Germinal center (tissue), 1 donor: ENCODE results near the gene HPSE2.

Experiments
- DNase-seq: peaks from one replicate; pipeline ENCODE4 v3.0.0; 2012; ENCODE audit warnings: mixed read lengths, low spot score

HPSE2 gene

DNA sequence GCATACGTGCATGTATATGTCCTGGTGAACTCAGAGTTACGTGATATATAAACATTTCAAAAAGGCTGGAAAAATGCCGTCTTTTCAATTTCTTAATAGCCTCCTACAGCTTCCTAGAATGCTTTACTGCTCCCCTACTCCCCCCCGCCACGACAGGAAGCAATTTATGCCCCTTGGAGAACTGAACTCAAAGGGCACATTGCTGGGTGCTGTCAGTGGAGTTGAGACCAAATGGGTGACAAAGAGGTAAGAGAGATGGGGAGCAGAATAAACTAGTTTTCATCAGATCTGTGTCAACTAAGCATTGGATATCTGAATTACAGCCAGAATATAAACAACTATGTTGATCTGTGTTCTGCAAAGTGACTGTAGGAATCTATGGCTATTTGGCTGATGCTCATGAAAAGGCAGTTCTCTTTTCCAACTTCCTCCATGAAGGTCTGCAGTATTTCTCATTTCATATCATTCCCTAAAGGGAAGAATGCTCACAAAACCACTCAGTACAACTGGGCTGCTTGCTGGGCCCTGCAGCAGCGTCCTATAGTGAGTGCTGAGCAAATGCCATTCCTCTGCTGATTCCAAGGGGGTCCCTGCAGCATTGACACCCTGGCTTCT lies 617.6 kb downstream of the HPSE2 start:
- no peak for DNase-seq

DNA sequence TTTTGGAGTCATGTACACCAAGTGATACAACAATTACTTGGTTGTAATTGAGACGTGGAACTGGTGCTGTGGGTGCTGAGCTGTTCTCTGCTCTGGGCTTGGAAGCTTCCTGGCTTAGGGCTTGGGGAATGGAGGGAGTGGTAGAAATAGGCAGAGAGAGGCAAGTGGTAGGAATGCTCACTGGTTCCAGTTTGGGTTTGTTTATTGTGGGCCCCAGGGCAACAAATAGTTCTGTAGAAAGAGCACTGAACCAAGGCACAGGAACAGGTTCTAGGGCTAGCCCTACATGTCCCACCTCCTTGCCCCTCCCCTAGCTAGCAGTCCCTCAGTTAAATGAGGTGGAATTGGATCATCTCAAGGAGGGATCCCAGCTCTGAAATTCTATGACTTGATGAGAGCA lies 622.2 kb downstream of the HPSE2 start:
- DNase-seq, result no peak

DNA sequence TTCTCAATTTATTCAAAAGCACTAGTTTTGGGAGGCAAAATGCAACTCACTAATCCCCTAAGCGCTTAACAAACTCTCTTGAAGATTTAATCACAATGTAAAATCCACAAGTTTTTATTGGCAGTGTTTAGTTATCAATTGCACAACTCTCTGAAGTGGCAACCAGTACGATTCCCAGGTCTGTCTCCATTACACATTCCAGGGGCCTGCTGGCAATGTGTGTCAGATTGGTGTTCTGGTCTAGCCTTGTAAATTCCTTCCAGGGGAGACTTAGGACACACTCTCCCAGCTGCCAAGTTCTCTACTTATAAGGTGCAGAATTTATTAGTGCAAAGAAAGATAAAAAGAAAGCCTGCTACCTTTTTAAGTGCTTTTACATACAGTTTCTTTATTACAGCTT lies 624.2 kb downstream of the HPSE2 start:
- no peak for DNase-seq

DNA sequence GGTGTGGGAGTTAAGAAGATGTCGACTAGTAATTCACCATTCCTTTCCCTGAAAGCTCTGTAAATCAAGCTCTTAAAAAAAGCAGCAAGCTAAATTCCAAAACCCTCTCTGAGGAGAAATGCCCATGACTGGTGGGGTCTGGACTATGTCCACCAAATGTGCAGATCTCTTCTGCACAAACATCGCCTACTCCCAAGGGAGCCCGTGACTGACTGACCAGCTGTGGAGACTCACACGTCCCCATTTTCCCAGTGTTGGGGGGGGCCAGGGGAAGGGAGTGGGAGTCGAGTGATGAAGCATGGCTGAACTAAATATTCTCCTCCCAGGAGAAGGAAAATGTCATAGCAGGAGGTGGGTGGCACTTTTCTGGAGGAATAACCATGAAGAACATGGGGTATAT lies 624.8 kb downstream of the HPSE2 start:
- no peak for DNase-seq

DNA sequence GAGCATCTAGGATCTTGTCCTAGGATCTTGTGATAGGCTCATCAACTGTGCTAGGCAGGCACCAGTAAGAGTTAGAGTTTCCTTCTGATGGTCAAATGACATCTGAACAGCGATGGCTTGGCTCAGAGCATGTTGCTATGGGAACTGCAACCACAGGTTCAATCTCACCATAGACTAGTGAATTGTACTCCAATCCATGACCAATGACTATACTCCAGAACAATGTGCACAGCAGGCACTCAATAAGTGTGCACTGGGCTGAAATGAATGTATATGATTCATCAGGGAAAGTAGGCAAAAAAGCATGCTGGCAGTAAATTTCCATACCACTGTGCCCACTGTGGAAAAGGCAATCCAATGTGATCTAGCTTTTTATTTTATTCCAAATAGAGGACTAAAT lies 625.4 kb downstream of the HPSE2 start:
- DNase-seq, result no peak

DNA sequence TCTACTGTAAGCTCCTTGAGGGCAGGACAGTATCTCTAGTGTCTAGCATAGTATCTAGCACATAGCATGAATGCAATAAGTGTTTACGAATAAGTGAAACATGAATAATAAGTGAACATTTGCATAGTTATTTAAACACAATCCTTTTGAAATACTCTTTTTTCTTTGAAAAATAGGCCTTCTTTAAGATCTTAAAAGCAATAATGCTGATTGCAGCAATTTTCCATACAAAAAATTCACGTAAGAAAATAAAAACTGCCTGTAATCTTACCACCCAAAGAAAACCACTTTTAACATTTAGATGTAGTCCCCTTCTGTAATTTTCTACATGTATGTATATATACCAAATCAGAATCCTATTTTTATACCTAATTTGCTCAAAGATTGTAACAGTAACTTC lies 626.4 kb downstream of the HPSE2 start:
- DNase-seq, result no peak

DNA sequence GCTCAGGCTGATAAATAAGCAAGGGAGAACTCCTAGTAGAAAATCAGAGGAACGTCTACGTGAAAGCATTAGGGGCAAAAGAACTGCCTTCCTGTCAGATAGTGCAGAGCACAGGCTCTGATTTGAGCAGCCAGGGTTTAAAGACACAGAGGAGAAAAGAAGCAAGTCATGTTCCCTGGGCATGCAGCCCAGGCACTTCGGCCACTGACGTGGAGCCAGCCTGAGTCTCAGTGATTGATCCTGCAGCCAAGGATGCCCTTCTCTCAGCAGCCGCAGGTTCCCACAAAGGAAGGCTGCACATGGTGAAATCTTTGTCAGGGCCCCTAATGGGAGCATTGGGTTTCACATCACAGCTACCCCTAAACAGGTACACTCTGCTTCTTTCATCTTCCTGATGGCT lies 627.2 kb downstream of the HPSE2 start:
- no peak for DNase-seq

DNA sequence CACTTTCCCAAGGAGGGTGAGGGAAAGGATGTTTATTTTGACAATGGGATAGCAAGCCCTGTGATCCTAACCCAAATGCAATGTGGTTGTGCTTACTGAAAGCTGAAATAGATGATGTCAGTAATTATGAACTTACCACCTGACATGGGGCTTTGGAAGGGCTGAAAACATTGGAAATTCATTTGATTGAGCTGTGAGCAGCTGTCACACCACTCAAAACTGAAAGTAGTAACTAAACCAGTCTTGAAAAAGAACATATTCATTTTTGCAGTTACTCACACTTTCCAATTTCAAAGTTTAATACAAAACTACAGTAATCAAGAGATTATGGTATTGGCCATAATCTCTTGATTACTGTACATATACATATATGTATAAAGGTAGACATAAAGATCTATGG lies 633.4 kb downstream of the HPSE2 start:
- DNase-seq, result no peak

DNA sequence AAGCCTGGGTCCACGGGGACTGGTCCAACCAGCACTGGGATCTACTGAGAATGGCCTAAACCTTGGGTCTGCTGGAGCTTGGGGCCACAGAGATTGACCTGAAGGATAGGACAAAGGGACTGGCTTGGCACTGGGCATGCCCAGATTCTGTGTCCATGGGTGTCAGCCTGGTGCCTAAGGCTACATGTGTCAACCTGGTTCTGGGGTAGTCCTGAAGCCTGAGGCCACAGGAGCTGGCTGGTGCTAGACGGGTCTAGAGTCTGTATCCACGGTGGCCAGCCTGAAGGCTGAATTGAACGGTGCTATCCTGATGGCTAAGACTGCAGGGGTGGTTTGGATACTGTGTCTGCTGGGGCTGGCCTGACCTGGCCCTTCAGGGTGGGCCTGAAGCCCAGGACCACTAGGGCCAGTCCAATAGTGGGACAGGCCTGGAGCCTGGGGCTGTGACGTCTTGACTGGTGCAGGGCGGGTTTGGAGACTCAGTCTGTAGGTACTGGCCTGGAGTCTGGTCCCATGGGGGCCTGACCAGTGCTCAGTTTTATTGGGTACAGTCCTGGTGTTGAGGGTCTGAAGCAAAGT lies 636.5 kb downstream of the HPSE2 start:
- DNase-seq, result no peak

DNA sequence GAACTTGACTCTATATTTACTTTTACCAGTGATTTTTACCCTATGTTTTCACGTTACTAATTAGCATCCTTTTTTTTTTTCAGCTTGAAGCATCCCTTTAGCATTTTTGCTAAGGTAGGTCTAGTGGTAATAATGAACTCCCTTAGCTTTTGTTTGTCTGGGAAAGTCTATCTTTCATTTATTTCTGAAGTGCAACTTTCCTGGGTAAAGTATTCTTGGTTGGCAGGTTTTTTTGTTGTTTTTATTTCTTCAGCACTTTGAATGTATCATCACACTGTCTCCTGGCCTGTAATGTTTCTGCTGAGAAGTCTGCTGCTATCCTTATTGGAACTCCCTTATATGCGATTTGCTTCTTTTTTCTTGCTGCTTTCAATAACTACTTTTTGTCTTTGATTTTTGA lies 639.2 kb downstream of the HPSE2 start:
- DNase-seq, result no peak

DNA sequence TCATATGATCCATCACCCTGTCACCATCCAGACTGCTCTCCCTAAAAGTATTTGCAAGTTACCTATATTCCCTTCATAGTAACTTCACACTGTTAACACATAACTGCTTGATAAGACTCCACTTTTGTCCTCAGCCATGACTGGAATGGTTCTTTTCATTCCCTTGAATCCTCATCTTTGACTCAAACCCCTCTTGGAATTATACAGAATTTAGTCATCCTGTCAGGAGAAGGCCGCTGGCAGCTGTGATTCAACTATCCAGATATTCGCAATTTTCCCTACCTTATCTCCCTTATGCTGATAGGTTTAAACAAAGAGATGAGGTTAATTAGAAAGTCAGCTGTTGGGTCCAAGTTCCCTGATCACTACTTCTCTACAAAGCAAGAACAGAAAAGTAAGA lies 646.0 kb downstream of the HPSE2 start:
- DNase-seq, result no peak

DNA sequence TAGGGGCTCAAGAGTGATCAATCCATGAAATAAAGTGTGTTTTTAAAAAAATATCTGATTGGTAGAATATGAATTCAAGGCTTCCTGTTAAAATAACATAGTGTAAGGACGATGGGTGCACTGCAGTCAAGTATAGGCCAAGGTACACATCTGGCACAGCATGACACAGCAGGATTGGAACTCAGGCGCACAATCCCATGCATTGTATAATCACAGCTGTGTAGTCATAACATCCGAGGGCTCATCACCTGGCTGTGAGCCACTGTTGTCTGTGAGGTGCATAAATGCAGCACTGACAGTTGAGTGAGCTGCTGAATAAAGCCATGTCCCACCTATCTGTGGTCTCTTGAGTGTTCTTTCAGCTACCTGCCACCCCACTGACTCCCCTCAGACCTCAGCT lies 646.6 kb downstream of the HPSE2 start:
- DNase-seq, result no peak

DNA sequence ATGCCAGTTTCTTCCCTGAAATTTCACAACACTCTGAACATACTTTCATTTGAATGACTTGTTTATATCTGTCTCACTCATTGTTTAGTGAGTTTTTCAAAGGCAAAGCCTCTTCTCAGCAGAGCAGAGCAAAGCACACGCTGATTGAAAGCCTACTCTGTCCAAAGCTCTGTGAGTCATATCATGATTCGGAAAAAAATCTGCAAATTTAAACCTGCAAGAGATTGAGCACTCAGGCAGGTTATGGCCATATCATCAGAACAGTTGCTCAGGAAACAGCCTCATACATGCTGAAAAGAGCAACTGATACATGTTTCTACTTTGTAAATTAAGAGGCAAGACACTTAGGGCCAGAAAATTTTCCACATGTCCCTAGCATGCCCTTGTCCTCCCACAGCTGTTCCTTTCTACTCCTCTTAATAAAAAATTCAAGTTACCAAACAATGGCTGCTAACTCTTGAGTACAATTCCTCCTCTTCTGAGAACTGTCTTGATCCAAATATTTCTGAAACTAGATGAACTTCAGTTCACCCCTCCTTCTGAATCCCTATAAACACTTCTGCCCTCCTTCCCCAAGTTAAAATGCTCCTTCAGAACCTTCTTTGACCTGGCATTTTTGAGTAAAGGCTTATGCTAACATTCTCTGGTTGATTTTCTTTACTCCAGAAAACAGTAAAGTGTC lies 648.4 kb downstream of the HPSE2 start:
- DNase-seq, result no peak

DNA sequence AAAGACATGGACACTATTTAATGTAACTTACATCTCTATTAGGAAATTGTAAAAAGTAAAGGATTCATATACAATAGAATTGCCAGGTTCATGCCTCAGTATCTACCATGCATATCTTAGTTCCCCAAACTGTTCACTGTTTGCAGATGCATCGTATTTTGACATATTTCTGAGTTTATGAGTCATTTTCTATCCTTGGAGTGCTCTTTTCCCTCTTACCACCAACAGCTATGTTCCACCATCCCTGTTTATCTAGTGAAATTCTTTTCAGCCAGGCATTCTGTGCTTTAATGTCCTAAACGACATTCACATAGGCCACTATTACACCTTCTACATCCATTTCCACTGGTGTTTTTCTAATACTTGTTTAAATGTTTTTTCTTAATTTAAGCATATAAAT lies 649.6 kb downstream of the HPSE2 start:
- no peak for DNase-seq

DNA sequence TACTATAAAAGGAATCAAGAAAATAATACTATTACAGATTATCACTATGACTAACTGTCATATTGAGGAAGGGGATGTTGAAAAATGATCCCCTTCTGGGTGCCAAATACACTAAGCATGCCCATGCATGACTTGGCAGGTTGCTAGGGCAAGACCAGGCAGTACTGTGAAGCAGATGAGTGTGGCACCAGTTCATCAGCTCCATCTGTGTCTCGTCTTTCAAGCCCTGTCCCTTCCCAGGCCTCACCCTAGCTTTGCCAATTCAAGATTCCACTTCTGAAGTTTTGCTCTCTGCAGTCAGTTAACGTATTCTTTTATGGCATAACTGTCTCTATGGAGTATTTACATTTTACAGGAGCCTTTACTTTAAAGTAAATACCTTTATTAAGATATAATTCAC lies 653.3 kb downstream of the HPSE2 start:
- no peak for DNase-seq

DNA sequence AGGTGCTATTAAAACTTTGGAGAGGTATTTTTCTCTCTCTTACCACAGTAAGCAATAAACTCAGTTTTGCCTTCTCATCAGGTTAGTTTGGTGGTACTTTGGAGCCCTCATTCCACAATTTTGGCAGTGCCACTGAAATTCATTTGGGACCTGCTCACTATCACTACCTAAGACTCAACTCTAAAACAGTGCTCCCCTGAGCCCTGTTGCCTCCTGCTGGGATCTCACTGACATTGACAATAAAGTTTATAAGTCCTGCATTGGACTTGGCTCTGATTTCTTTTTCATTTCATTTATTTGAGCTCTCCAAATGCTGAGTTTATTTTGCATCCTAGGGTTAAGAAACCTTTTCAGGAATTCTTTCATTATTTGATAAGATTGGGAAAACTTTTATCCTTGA lies 658.1 kb downstream of the HPSE2 start:
- no peak for DNase-seq

DNA sequence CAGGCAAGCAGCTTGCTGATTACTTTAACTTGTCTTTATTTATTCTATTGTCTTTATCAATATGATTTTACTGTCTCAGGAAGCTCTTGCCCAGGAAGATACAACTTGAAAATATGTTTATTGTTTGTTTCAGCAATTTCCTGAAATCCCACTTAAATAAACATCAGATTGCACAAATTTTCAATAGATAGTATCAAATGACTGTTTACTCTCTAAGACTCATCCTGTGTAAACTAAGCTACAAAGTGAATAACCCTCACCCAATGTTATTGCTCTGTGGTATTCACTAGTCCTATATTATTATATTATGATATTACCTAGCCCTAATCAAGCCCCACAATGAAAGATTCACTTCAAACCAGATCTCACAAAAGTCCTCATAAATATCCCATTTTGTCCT lies 658.5 kb downstream of the HPSE2 start:
- DNase-seq, result no peak

DNA sequence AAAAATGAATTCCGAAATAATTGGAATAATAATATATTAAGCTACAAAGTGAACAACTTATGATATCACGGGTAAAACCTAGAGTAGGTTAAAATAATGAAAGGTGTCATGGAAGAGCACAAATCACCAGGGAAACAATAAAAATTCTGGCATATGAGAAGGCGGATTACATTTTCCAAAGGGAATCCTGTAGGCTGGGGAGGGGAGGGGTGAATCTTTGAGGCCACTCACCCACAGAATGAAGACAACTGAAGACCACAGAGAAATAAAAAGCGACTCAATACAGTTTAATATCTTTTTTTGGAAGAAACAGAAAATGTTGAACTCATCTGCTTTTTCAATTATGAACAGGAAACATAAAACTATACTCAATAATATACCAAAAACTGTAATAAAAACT lies 659.6 kb downstream of the HPSE2 start:
- no peak for DNase-seq

DNA sequence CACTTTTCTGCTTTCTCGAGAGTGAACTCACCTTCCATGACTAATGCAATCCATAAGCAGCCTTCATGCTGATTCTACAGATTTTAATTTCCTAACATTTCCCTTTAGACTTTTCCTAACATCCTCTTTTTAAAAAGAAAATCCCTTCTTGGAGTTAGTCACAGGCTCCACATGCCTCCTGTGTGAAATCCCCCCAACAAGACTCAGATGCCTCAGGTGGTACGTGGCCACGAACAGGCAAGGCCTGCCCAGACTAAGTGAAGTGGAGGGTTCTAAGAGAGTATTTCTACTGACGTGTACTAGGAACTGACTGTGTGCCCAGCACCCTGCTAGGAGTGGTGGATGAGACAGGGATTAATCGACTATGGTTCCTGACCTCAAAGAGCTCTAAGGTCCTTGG lies 663.1 kb downstream of the HPSE2 start:
- no peak for DNase-seq

DNA sequence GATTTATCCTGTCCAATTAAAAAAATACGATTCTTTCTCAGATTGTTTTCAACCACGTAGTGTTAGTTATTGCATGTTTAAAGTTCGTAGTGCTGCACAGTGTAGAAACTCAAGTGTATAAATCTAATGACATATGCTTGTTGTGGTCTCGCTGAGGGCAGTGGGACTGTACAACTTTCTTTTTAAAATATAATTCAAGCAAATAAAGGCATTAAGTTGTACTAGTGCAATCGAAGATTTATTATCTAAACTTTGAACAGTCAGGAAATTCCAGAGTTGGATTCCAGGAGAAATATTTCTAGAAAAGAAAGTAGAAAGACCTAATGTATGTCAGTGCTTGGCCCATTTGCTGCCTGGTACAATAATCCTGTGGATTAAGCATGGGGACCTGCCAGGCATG lies 664.8 kb downstream of the HPSE2 start:
- DNase-seq, result no peak

DNA sequence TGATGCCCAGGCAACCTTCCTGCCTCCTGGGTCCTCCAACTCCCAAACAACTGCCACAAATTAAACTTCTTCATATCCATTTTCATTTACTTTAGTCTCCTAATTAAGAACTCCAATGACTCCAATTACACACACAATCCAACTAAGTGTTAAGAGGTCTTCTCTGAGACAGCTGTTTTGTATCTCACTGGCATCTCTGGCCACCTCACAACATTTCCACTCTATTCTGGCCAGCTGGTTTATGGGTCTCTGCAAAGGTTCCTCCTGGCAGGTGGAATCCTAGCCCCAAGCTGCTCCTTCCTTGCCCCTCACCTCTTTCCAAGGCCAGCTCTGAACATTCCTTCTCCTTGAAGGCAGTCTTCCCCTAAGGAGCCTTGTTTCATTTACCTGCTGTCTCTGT lies 665.8 kb downstream of the HPSE2 start:
- no peak for DNase-seq

DNA sequence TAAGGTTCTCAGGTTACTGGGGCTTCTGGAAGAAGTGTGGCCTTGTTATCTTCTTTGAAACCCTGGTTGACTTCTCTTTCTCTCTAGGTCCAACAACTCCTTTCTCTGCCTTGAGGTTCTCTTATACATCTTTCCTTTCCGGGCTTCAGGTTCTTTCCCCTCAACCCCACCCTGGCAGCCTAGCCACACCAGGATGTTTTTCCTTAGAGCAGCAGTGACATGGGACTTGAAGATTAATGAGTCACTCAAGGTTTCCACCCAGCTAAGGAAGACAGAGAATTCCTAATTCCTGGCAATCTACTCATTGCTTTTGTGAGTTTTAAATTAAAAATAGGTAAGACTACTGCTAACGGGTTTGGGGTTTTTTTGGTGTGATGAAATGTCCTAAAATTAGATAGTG lies 667.1 kb downstream of the HPSE2 start:
- no peak for DNase-seq

DNA sequence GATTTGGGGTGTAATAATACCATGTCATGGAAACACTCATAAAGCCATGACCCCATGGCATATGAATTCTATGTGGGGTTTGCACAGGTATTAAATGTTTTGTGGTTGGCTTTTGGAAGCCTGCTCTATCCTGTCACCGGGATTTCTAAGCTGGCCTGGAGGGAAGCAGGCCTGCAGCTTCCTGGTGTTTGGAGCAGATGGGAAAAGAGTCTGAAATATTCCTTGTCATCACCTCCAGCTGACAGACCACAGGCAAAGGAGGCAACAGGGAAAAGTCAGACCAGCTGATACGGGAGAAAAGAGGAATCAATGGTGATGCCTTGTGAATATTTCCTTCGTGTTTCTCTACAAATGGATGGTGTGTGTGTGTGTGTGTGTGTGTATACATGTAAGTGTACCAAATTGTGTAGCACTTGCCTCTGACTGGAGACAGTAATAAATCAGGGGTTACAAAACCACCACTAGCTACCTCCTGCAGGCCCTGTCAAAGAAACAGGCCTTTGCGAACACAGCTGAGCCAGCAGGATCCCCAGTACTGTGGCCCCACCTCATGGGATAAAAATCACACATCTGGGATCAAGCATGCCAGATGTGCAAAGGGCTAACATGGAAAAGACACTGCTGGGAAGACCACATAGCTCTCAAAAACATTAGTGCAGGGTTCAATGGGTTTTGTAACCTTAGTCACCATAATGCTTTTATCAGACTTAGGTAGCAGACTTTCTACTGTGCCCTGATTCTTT lies 668.1 kb downstream of the HPSE2 start:
- DNase-seq, result no peak
